Measurements from ENCODE around the gene OPA3. TPM values are rescaled to one million over a fixed set of nuclear protein-coding genes. Genes with fewer than 3 reads are reported as not detected.
"Not testable (repeated sequence)": the region's sequence is repeated elsewhere in the genome, so short reads cannot be mapped to it uniquely, and the experiment has no call there.

The OPA3 gene
- total RNA-seq = 10 to 100 TPM in 3 of 4 donors, 1 to 10 TPM in 1; 5.7 to 14.9 (median 11.6) TPM

GRCh38 chr19:45584332-45585157, at the start of gene OPA3:
OPA3 (minus strand) TSS chr19:45584802; CDS start chr19:45584764, 38 bp downstream.
- peak within 1 kb of the TSS; percentile 56 to 73 for H3K4me3 ChIP-seq
- peaks cover 9% of the 10 kb centered on the region for H3K27me3 ChIP-seq
- TF ChIP-seq EP300 (IDR thresholded peaks at IDR 0.05) (peak; percentile 92), POLR2A (IDR thresholded peaks at IDR 0.05) (peak; percentile 58 to 70), POLR2AphosphoS5 (IDR thresholded peaks at IDR 0.05) (peak; percentile 93), CTCF (IDR thresholded peaks at IDR 0.05) (peak in 2 of 4 experiments; percentile 2 to 30)
- H3K9me3 ChIP-seq = no peaks in the 10 kb centered on the region
- peak; percentile 97 for ATAC-seq
- 0% methylated on average over 1 to 20 of the region's 63 CpGs for WGBS, 2 donors (ENCODE audit: low coverage in 1 of 2)
- peaks cover 0 to 22% (median 4%) of the 10 kb centered on the region in 3 donors for H3K4me1 ChIP-seq
- peak within 1 kb of the TSS; percentile 94 to 100 (median 96) for H3K27ac ChIP-seq
- H3K36me3 ChIP-seq = no peaks in the 10 kb centered on the region

GRCh38 chr19:45632468-45633196, 48.0 kb upstream of the OPA3 start:
- Histone ChIP-seq H3K9me3 (no peaks in the 10 kb centered on the region), H3K36me3 (peaks cover 0 to 31% of the 10 kb centered on the region in 2 donors), H3K27ac (no peak overlapping the region), H3K4me3 (no peak overlapping the region), H3K27me3 (no peaks in the 10 kb centered on the region), H3K4me1 (peaks cover 0 to 7% (median 0%) of the 10 kb centered on the region in 3 donors)
- 59 to 62% methylated on average over 7 to 16 of the region's 27 CpGs for WGBS, 2 donors (ENCODE audit: low coverage in 1 of 2)
- no peak for TF ChIP-seq EP300 (IDR thresholded peaks at IDR 0.05)
- TF ChIP-seq POLR2AphosphoS5 (IDR thresholded peaks at IDR 0.05) = no peak
- no peak for TF ChIP-seq POLR2A (IDR thresholded peaks at IDR 0.05)
- no peak for TF ChIP-seq CTCF (IDR thresholded peaks at IDR 0.05)
- ATAC-seq = no peak

- Histone ChIP-seq H3K27ac (no peak overlapping the region), H3K9me3 (no peaks in the 10 kb centered on the region), H3K4me3 (no peak overlapping the region), H3K27me3 (no peaks in the 10 kb centered on the region), H3K36me3 (peaks cover 0 to 50% of the 10 kb centered on the region in 2 donors), H3K4me1 (peaks cover 0 to 7% (median 0%) of the 10 kb centered on the region in 3 donors)
- ATAC-seq = no peak
- 66 to 93% methylated on average over 2 of the region's 2 CpGs for WGBS, 2 donors (ENCODE audit: low coverage in 1 of 2)
- no peak for TF ChIP-seq CTCF (IDR thresholded peaks at IDR 0.05)
- no peak for TF ChIP-seq POLR2AphosphoS5 (IDR thresholded peaks at IDR 0.05)
- no peak for TF ChIP-seq EP300 (IDR thresholded peaks at IDR 0.05)
- no peak for TF ChIP-seq POLR2A (IDR thresholded peaks at IDR 0.05)
Observed at GRCh38 chr19:45630463-45630862, 45.9 kb upstream of the OPA3 start.

GRCh38 chr19:45629704-45630103, 45.1 kb upstream of the OPA3 start:
- Histone ChIP-seq H3K36me3 (peaks cover 0 to 56% of the 10 kb centered on the region in 2 donors), H3K27ac (no peak overlapping the region), H3K9me3 (no peaks in the 10 kb centered on the region), H3K4me3 (no peak overlapping the region), H3K4me1 (peaks cover 0 to 7% (median 0%) of the 10 kb centered on the region in 3 donors), H3K27me3 (no peaks in the 10 kb centered on the region)
- no peak for ATAC-seq
- 88% methylated on average over 3 of the region's 4 CpGs; no CpG with 5 or more reads in 1 of the 2 donors for WGBS, 2 donors (ENCODE audit: low coverage in 1 of 2)
- TF ChIP-seq POLR2A (IDR thresholded peaks at IDR 0.05) = no peak
- TF ChIP-seq POLR2AphosphoS5 (IDR thresholded peaks at IDR 0.05) = no peak
- no peak for TF ChIP-seq EP300 (IDR thresholded peaks at IDR 0.05)
- no peak for TF ChIP-seq CTCF (IDR thresholded peaks at IDR 0.05)

GRCh38 chr19:45628219-45628618, 43.6 kb upstream of the OPA3 start:
- ATAC-seq, H3K4me3 ChIP-seq, H3K27me3 ChIP-seq, H3K27ac ChIP-seq, H3K4me1 ChIP-seq, H3K9me3 ChIP-seq: not testable (repeated sequence)
- WGBS, 2 donors (ENCODE audit: low coverage in 1 of 2) = 93 to 96% methylated on average over 4 to 6 of the region's 7 CpGs
- peaks cover 0 to 71% of the 10 kb centered on the region in 2 donors for H3K36me3 ChIP-seq
